Activated CD4-positive, alpha-beta T cell treated with anti-CD3 and anti-CD28 coated beads, Interleukin-10, Interleukin-2, amounts not matched to agents 100 ng/mL and 50 ng/mL, durations not matched to agents 16 hours and 8 hours (primary cell): Measurements from ENCODE around the gene GRIP1.

Source experiments
- DNase-seq: peaks from one replicate; pipeline ENCODE4 v3.0.0-alpha.2; 2020

Gene GRIP1

DNA sequence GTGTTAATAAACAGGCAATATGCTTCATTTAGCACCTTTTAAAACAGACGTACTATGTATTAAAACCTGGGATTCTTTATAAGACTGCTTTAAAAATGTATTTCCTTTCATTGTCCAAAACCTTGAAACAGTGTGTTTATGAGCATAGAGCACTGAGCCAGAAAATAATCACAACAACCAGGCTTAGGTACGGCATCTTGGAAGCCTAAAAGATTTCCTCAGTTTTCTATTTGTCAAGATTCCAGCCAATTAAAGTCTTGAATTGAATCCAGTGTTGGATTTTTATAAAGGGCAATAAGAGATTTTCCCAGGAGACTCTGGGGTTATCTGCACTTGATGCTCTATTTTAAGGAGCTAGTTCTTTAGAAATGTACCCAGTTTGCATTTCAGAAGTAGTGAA lies 80.3 kb downstream of the GRIP1 start:
- no peak for DNase-seq

DNA sequence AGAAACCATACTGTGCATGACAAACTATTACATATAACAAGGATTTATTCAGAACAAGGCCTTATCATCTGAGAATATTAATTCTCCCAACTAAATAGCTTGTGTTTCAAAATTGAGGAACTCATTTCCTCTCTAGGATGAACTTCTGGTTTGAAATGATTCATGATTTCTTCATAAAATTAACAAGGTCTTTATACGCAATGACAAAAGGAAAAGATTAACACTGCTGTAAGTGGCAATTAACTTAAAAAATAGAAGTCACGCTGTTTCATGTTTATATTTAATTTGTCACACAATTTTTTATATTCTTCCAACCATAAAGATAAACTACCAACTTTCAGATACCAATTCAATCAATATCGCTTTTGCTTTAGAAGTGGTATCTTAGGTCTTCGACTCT lies 80.8 kb downstream of the GRIP1 start:
- DNase-seq: no peak

DNA sequence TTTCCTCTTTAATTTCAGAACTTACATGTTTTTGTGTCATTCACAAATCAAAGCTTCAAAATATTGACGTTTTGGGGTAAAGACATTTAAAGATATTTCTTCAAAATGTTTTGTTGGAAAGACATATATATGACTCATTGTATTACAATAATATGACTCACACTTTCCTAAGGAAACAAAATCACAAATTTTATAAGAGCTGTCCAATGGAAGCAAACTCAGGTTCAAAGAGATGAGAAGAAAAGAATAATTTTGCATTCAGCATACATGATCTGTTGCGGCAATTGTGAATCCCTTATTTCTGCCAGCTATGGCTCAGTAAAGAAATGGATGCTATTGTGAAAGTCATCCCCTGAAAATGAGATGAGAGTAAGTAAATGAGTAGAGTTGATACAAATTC lies 82.7 kb downstream of the GRIP1 start:
- no peak for DNase-seq

DNA sequence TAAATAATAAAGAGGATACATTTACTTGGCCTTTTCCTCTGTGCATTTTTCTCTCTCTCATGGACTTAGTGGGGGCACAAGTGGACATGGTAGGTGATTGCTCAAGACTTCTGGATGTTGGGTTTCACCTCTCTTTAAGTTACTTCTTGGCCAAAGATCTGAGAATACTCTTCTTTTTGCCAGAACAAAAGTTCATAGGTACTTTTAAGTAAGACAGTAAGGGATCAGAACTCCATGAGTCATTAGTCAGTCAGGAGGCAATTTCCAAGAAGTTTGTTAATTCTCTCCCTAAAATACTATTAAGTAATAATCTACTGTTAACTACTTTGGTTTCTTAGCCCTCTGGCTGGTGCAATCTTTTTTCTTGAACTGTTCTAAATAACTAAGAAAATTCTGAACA lies 84.2 kb downstream of the GRIP1 start:
- DNase-seq: no peak

DNA sequence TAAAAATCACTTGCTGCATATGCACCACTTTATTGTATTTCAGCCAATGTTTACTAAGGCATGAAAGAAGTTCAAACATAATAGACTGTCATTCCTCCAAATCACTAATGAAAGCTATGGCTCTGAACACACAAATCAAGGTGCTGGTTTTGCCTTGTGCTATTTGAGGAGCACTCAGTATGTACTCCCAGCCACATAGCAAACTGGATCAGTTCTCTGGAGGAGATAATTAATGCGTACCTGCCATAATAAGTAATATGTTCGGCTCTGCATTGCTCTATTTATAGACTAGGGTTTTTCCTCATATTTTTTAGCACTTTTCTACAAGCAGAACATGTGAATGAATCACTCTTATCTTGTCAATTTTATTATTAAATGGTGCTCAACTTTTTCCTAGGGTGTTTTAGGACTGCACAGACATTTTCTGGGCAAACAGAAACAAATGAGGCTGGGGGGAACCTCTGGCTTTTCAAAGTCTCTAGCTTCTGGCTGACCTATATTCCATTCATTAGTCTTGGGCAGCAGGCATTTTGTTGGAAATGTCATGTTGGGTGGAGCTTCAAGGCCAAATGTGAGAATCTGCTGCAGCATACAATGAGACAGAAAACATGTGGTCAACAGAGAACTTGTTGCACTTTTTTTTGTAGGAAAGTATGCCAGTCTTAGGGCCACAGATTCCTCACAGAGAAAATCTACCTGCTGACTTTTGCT lies 88.4 kb downstream of the GRIP1 start:
- DNase-seq: no peak

DNA sequence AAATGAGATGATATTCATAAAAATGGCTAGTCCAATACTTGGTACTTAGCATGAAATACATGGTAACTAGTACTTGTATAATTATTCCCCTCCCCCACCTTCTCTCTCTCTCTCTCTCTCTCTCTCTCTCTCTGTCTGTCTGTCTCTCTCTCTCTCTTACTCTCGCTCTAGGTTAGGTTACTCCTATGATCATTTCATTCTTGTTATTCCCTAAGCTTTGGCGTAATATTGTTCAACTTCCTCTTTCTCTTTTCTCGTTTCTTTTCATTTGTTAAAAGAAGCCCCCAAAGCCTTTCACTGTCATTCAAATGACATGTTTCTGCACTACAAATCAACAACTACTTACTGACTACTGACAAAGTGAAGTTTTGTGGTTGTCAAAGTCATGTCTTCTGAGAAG lies 89.8 kb downstream of the GRIP1 start:
- no peak for DNase-seq

DNA sequence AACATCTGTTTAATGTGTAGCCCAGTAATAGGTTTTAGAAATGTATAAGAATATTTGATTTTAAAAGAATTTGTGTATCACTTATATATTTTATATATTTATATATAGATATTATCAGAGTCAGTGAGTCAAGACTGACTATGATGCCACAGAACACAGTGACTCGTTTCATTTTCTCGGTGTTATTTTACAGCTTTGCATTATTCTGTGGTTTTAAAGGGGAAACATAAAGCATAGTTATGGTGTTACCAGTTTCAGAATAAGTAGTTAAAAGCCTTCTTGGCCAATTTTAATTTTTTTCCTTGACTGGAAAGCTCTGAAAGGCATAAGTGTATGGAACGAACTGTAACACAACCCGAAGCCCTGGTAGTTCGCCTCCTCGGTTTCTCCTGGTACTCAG lies 91.0 kb downstream of the GRIP1 start:
- no peak for DNase-seq

DNA sequence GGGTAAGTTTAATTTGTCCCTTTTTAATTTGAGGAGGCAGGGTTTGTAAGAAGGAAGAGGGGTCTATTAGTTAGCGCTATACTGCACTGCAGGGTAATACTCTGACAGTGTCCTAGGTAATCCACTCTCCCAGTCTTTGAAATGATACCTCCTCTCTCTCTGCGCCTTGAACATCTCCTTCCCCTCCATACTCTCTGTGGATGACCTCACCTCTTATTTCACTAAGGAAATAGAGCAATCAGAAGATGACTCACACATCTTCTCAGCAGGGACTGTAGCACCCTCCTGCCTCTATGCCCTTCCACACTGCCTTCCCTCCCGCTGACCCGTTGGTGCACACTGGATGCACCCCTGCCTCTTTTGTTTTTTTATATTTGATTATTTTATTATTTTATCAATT lies 94.2 kb downstream of the GRIP1 start:
- DNase-seq: no peak

DNA sequence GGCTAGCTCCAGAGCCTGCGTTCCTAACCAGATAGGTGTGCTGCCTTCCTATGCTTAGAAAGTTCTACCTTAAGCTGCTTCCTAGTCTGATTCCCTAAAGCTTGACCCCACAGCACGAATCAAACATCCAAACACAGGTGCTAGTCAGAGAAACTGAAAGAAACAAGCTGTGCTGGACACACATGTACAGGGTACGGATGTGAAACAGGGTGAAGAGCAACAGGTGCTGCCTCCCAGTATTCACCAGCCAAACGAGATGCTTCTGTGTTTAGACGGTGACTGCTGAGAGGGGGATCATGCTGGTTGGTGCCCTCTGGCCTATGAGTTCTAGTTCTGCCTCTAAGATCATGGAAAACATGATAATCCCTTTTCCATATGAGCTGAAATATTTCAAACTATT lies 105.3 kb downstream of the GRIP1 start:
- no peak for DNase-seq

DNA sequence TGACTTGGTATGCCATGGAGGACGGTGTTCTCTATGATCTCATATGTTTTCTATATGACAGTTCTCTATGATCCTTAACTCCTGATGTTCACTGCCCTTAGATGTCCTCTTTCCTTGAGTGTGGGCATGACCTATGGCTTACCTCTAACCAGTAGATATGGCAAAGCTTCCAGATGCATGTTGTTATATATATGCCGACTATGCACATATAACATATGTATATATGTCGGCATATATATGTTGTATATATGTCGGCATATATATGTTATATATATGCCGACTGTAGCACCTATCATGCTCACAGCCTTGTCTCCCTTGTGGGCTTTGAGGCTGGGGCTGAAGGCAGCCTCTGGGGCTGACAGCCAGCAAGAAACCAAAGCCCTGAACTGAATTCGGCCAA lies 106.0 kb downstream of the GRIP1 start:
- DNase-seq: no peak

DNA sequence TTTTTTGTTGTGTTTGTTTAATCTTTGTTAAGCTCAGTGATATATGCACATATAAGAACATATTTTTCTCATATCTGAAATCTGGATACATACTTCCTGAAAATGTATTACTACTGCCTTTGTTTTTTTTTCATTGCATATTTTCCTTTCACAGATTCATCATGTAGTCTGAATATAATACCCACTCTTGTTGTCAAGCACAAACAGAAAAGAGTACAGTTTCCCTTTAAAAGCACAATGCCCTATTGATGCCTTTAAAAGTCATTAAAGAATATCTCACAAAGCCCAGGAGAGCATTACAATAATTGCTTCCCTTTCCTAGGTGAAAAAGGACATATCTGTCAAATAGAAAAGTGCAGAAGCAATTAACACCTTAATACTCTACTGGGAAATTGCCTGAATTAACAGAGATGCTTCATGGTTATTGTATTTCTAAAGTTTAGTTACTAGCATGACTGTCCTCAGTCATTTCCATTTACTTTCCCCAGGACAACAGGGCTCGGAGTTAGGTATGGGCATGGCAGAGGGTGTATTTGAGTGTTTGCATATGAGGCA lies 107.4 kb downstream of the GRIP1 start:
- no peak for DNase-seq

DNA sequence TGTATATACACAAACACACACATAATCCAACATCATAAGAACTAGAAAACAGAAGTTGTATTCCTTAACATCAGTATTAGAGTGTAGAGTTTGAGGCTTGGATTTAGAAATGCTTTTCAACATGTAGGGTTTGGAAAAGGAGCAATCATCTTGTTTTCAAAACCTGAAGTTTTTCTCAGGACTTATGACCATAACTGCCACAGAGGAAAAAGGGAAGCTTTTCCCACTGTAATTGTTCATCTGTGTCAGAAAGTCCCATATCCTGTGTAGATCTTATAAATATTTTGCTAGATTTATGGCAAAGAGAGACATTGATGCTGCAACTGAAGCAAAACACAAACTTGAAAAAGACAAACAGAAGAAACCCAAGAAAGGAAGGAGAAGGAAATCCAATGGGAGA lies 115.7 kb downstream of the GRIP1 start:
- no peak for DNase-seq

DNA sequence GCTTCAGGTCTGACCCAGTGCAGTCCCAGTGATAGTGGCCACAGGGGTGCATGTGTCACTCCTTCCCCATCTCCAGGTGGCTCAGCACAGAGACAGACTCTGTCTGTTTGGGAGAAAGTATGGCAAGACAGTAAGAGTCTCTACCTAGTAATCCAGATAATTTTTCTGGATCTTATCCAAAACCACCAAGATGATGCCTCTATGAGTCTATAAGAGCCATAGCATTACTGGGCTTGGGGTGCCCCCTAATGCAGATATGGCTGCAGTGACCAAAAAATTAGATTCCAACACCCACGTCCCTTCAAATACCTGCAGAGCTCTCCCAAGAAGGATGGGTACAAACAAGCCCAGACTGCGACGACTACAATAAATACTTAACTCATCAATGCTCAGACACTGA lies 123.8 kb downstream of the GRIP1 start:
- no peak for DNase-seq

DNA sequence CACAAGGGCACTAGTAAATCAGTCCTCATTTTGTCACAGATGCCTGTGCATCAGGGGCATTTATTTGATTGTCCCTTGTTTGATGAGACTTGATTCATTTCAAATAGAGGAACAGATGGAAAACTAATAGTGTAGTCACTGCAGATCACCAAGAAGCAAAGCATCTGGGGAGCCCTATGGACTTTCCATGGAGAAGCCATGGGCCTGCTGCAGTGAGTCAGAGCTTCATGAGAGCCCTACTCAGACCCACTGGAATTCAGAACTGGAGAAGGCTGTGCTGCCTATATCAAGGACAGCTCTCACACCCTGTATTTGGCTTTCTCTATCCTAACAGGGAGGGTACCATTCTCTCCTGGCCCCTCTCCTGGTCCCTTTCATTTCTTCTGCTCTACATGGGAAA lies 126.2 kb downstream of the GRIP1 start:
- no peak for DNase-seq

DNA sequence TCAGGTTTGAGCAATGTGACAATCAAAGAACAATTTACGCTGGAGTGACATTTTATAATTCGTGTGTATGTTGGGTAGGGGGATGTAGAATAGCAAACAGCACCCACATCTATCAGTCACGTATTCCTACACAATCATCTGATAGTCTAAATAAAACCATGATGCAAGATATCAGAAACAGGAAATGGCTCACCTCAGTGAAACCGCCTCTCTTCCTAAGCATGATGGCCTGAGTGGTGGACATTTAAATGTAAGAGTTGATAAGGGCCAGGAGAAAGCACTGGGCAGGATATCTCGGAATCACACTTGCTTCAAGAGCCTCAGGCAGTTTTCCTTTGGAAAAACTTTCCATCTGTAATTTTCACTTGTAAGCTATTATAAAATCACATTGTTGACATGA lies 128.2 kb downstream of the GRIP1 start:
- no peak for DNase-seq

DNA sequence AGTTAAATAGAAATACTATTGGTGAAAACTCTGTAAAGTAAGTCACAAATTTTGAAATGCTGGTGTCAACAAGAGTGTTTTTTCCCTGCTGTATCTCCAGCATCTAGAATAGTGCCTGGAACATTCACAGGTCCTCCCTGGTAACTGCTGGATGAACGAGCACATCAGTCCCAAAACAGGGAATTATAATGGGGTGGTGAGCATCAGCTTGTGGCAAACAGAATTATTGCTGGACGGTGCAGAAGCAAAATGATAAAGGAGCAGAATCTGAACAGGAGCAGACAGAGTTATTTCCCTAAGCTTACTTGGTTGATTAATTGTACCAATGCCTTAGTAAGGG lies 129.9 kb downstream of the GRIP1 start:
- no peak for DNase-seq

DNA sequence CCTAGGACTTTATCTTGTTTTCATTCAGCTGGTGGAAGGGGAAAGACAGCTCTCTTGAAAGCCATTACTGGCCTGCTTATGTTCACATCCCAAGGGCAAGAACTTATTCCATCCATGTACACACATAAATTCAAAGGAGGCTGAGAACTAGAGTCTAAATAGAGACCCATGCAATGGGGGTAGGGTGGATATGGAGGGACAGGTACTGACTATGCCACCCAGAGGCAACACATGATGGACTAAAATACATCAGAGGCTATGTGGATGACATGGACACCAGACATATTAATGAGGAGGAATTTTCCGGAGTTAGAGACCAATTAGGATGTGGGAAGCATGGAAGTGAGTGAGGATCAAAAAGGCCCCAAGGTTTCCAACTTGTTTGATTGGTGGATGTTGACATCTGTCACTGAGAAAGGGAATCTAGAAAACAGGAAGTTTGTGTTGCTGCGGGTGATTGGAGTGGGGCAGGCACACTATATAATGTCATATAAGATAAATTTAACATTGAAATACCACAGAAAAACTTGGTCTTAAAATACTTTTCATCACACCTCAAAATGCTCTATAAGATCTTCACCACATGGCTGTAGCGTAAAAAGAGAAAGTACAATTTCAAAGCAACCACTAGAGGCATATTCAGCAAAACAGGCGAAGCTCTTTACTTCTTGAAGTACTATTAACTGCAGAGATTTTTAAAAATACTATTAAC lies 130.4 kb downstream of the GRIP1 start:
- no peak for DNase-seq

DNA sequence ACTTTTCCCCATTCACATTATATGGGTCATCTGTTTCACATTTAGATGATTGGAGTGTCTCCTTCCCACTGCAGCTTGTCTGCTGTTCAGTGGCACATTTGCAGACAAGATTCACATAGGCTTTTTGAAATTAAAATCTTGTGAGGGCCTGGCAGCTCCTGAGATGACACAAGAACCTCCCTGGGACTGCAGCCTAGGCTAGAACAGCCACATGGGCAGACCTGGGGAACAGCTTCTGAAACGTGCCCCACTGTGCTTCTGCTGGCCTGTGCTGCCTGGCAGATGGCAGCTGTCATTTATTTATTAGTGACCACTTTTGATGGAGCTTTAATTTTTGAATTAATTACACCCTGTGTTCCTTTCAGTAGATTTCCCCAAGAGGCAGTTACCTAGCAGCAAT lies 137.4 kb downstream of the GRIP1 start:
- no peak for DNase-seq

DNA sequence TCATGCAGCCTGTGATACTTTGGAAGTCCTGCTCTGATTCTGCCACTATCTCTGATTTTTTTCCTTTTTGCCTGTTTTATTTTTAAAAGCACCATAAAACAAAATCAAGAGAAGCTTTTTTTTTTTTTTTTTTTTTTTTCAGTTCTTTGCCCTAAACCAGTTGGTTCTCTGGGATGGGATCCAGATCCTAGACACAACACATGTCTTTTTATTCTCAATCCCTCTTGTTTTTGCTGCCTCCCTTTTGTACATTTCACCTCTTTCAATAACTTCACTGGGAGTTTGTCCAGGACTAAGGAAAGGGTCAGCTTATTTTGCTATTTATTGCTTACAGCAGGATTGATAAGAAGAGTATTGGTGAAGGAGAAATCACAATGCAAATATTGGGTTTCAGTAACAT lies 139.4 kb downstream of the GRIP1 start:
- no peak for DNase-seq

DNA sequence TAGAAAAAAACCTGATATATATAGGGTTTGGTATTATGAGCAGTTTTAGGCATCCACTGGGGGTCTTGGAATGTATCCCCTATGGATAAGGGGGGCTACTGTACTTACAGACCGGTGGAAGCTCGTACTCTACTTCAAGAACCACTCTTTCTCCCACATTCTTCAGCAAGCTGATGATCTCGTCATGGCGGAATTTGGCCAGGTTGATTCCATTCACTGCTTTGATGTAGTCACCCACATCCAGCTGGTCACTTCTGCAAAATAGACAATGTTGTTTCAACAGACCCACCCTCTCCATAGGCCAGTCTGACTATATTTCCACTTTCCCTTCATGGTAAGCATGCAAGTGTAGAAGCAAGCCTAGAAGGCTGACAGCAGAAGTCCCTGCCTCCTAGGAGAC lies 139.9 kb downstream of the GRIP1 start:
- DNase-seq: no peak

DNA sequence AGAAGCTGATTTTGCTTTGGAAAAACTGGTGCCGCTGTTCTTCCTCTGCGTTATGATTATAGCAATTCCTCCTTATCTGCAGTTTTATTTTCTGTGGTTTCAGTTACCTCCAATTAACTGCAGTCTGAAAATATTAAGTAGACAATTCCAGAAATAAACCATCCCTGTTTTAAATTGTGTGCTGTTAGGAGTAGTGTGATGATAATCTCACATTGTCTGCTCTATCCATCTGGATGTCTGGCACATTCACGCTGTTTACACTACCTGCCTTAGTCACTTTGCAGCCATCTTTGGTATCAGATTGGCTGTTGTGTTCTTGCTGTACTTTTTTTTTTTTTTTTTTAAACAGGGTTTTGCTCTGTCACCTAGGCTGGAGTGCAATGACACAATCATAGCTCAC lies 141.0 kb downstream of the GRIP1 start:
- no peak for DNase-seq

DNA sequence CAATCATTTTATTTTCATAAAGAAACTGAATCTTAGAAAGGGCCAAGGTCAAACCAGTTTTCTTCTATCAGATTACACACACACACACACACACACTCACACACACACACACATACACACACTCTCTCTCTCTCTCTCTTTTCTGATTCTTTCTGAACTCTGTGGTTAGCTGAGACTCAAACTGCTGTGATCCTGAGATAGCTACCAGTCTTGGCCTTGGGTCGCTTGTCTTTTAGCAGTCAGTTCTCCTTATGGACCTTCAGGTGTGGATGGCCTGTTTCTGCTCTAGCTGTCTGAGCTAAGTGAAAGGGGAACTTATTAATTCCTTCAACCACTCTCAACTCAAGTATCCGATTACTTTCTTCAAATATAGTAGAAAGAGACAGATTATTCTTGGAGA lies 145.1 kb downstream of the GRIP1 start:
- DNase-seq: no peak

DNA sequence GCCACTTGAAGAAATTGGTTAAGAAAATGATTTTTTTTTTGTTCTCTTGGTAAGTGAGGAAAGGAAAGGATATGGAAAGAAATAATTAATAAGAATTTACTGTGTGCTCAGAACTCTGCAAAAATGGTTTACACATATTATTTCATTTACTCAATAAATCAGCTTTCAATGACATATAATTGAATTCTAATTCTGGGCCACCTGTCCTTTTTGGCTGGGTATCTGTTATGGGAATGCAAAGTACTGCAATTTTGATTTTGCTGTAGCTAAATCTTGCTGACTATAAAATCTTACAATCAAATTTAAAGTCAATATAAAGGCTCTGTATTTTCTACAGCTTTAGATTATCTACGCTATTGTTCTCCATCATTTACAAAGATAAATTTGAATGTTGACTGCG lies 147.1 kb downstream of the GRIP1 start:
- no peak for DNase-seq

DNA sequence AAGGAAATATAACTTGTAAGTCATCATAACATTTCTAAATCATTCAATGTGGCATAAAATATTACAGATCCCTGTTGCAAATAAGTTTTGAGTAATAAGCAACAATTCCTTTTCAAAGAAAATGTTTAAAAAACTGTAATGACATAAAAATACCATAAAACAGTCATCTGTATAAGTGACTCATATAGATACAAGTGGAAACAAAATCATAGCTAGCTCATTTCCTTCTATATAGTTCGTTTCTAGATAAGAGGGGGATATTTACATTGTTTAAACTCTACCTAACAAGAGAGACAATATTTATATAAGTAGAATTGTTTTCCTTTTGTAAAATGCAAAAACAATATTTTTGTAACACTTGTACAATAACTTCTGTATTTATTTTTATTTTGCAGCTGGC lies 148.9 kb downstream of the GRIP1 start:
- DNase-seq: no peak

DNA sequence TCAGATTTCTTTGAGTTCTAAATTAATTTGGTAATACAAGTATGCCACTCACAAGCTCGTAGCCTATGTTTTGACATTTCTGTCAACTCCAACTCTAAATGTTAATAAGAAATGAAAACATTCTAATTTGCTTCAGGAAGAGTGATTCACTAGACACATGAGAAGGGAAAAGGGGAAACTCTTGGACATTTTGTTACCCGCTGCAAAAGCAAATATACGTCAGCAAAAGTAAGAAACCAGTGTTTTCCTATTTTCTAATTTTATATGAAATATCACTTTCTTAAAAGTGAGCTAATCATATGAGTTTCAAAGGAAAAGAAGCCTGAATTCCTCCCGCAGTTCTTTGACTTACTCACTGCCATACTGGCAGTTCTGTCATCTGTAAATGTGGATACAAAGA lies 162.3 kb downstream of the GRIP1 start:
- no peak for DNase-seq
